ENCODE measurements around the gene FKBP2. TPM values are rescaled to one million over a fixed set of nuclear protein-coding genes. Genes with fewer than 3 reads are reported as not detected.

The FKBP2 gene
- total and polyA plus RNA-seq, 2 of the 4 experiments (the other 2 are of a cell fraction) = 36.2 to 76.4 TPM

DNA sequence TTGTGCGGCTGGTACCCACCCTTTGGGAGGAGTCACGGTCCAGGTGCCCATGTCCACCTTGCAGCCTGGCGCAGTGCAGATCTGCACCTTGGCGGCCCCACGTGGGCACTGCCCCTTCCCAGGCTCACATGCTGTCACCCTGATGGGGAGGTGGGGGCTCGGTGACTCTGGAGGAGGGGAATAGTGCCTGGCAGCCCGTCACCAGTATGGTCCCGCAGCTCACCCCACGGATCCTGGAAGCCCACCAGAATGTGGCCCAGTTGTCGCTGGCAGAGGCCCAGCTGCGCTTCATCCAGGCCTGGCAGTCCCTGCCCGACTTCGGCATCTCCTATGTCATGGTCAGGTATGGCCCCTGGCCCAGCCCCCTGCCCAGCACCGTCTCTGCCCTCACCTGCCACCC, 20.1 kb upstream of the FKBP2 start:
- Histone ChIP-seq H4K91ac (ENCODE audit: insufficient read depth, low read depth, low read length) (no peak overlapping the region), H3K14ac (replicated peaks; ENCODE audit: low read depth, low read length) (no peak overlapping the region), H3K27ac (ENCODE audit: insufficient read depth, low read length) (no peak overlapping the region), H4K8ac (ENCODE audit: low read depth in 2 of 2, low read length in 2 of 2) (no peak overlapping the region), H4K20me1 (ENCODE audit: insufficient read depth, low read length) (no peaks in the 10 kb centered on the region), H3K4me3 (ENCODE audit: insufficient read depth, low read depth, low read length) (no peak overlapping the region), H3K4ac (ENCODE audit: low read depth, low read length) (no peak overlapping the region), H3K9me3 (ENCODE audit: control insufficient read depth, insufficient read depth, low read length) (no peaks in the 10 kb centered on the region), H3K18ac (ENCODE audit: low read depth, low read length) (no peak overlapping the region), H2AK9ac (replicated peaks; ENCODE audit: low read depth, low read length, poor library complexity) (no peak overlapping the region), H3K4me1 (ENCODE audit: control insufficient read depth, insufficient read depth, low read length) (peaks cover 5% of the 10 kb centered on the region), H2AK5ac (ENCODE audit: low read depth, low read length) (no peak overlapping the region), H3K27me3 (ENCODE audit: control insufficient read depth, insufficient read depth, low read length) (no peaks in the 10 kb centered on the region), H2BK120ac (ENCODE audit: low read depth, low read length) (no peak overlapping the region), H3K9ac (ENCODE audit: low read depth, low read length) (no peak overlapping the region), H2BK20ac (ENCODE audit: low read depth, low read length) (no peak overlapping the region), H2BK15ac (ENCODE audit: low read depth, low read length) (no peak overlapping the region), H3K23ac (ENCODE audit: low read depth, low read length) (no peak overlapping the region), H3K56ac (ENCODE audit: extremely low read depth, insufficient read depth, low read length) (no peak overlapping the region), H2AFZ (replicated peaks; ENCODE audit: low read length, poor library complexity) (no peak overlapping the region), H3K79me1 (ENCODE audit: low read depth in 1 of 2, low read length in 2 of 2) (peaks cover 8 to 21% of the 10 kb centered on the region in 2 experiments; a peak in 2 of 4 replicates), H2BK5ac (ENCODE audit: low read depth, low read length, poor library complexity, severe bottlenecking) (no peak overlapping the region), H3K36me3 (ENCODE audit: control insufficient read depth, insufficient read depth, low read length) (peaks cover 5% of the 10 kb centered on the region), H4K5ac (ENCODE audit: low read depth, low read length) (no peak overlapping the region), H3K4me2 (ENCODE audit: low read depth, low read length) (no peak overlapping the region), H3K9me1 (ENCODE audit: insufficient read depth, low read length) (peaks cover 13% of the 10 kb centered on the region)
- dilution Hi-C loops (cut with HindIII; ENCODE audit: low sequenced_read_pairs, unreplicated experiment) (no loop called here), in situ Hi-C loops (cut with MboI; ENCODE audit: low sequenced_read_pairs) (no loop called here), intact Hi-C loops (cut with micrococcal nuclease) (no loop called here)
- ChIA-PET CTCF (no interaction called here), POLR2A (ENCODE audit: unreplicated experiment) (no interaction called here)
- WGBS, 2 experiments (ENCODE audit: extremely low coverage in 2 of 2, insufficient read length in 1 of 2) = 87% methylated on average over 8 of the region's 14 CpGs; no CpG with 5 or more reads in 1 of the 2 experiments
- no peak for DNase-seq
- TF ChIP-seq RAD21 (IDR thresholded peaks at IDR 0.05; ENCODE audit: low read length) (no peak), POLR2A (IDR thresholded peaks at IDR 0.05; ENCODE audit: low read depth, low read length) (no peak), RFX5 (IDR thresholded peaks at IDR 0.05; ENCODE audit: low read depth, low read length) (no peak), MAZ (IDR thresholded peaks at IDR 0.05; ENCODE audit: borderline replicate concordance, low read depth, low read length) (no peak)
- TF ChIP-seq, protein P1, sequence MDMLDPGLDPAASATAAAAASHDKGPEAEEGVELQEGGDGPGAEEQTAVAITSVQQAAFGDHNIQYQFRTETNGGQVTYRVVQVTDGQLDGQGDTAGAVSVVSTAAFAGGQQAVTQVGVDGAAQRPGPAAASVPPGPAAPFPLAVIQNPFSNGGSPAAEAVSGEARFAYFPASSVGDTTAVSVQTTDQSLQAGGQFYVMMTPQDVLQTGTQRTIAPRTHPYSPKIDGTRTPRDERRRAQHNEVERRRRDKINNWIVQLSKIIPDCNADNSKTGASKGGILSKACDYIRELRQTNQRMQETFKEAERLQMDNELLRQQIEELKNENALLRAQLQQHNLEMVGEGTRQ (IDR thresholded peaks at IDR 0.05; ENCODE audit: low read depth, low read length) = no peak
- TF ChIP-seq, protein P2, sequence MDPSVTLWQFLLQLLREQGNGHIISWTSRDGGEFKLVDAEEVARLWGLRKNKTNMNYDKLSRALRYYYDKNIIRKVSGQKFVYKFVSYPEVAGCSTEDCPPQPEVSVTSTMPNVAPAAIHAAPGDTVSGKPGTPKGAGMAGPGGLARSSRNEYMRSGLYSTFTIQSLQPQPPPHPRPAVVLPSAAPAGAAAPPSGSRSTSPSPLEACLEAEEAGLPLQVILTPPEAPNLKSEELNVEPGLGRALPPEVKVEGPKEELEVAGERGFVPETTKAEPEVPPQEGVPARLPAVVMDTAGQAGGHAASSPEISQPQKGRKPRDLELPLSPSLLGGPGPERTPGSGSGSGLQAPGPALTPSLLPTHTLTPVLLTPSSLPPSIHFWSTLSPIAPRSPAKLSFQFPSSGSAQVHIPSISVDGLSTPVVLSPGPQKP (IDR thresholded peaks at IDR 0.05; ENCODE audit: borderline replicate concordance, low read depth, low read length) = no peak
- TF ChIP-seq, protein P3, sequence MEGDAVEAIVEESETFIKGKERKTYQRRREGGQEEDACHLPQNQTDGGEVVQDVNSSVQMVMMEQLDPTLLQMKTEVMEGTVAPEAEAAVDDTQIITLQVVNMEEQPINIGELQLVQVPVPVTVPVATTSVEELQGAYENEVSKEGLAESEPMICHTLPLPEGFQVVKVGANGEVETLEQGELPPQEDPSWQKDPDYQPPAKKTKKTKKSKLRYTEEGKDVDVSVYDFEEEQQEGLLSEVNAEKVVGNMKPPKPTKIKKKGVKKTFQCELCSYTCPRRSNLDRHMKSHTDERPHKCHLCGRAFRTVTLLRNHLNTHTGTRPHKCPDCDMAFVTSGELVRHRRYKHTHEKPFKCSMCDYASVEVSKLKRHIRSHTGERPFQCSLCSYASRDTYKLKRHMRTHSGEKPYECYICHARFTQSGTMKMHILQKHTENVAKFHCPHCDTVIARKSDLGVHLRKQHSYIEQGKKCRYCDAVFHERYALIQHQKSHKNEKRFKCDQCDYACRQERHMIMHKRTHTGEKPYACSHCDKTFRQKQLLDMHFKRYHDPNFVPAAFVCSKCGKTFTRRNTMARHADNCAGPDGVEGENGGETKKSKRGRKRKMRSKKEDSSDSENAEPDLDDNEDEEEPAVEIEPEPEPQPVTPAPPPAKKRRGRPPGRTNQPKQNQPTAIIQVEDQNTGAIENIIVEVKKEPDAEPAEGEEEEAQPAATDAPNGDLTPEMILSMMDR (conservative IDR thresholded peaks at IDR 0.05; ENCODE audit: low read depth, low read length) = no peak
- no peak for ATAC-seq (ENCODE audit: low read depth)
- no TSS peak for BruUV-seq (replicated peaks)
